PC-3 (cell line): ENCODE measurements around the gene SLC23A2.

Experiments used
- EZH2 ChIP-seq: fragments of 300-600 bp; sonication (generic); IDR thresholded peaks from one replicate; pipeline ENCODE4 v1.6.1; 2017; ENCODE audit warnings: antibody characterized with exemption, mild to moderate bottlenecking, low read length; ENCODE audit not compliant: unreplicated experiment
- TF ChIP-seq, protein P1 (sequence below): fragments of 300-600 bp; sonication (generic); conservative IDR thresholded peaks from 2 replicates; pipeline ENCODE4 v1.5.1; 2017; ENCODE audit warnings: antibody characterized with exemption, low read depth, mild to moderate bottlenecking, low read length

DNA sequence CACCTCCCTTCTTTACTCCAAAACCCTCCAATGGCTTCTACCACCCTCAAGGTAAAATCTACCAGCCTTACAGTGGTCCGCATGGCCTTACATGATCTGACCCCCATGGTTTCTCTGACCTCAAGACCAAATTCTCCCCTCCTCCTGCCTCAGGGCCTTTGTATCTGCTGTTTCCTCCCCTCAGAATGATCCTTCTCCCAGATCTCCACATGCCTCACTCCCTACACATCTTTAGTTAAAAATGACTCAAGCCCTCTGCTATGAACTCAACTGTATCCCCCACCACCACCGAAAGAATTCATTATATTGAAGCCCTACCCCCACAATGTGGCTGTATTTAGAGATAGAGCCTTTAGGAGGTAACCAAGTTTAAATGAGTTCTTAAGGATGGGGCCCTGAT is 4.1 kb downstream of the SLC23A2 start:
- TF ChIP-seq, protein P1, sequence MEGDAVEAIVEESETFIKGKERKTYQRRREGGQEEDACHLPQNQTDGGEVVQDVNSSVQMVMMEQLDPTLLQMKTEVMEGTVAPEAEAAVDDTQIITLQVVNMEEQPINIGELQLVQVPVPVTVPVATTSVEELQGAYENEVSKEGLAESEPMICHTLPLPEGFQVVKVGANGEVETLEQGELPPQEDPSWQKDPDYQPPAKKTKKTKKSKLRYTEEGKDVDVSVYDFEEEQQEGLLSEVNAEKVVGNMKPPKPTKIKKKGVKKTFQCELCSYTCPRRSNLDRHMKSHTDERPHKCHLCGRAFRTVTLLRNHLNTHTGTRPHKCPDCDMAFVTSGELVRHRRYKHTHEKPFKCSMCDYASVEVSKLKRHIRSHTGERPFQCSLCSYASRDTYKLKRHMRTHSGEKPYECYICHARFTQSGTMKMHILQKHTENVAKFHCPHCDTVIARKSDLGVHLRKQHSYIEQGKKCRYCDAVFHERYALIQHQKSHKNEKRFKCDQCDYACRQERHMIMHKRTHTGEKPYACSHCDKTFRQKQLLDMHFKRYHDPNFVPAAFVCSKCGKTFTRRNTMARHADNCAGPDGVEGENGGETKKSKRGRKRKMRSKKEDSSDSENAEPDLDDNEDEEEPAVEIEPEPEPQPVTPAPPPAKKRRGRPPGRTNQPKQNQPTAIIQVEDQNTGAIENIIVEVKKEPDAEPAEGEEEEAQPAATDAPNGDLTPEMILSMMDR = no peak
- TF ChIP-seq EZH2 = no peak
